NCI-H1092 treated with DMSO at 0.1 percent for 48 hours (cell line): ENCODE results near the gene SAG.

ENCODE experiments used
- DNase-seq: peaks from one replicate; lab custom pipeline; 2025; lab: John Stamatoyannopoulos, UW

SAG gene

GRCh38 chr2:233380995-233381637 is 73.5 kb downstream of the SAG start:
- DNase-seq = no peak

- DNase-seq = no peak
Measured at GRCh38 chr2:233381638-233381995, 74.0 kb downstream of the SAG start.

- DNase-seq = no peak
Measured at GRCh38 chr2:233384015-233384414, 76.4 kb downstream of the SAG start.

GRCh38 chr2:233384811-233385488 is 77.3 kb downstream of the SAG start:
- no peak for DNase-seq

GRCh38 chr2:233385489-233386044 is 78.0 kb downstream of the SAG start:
- no peak for DNase-seq

- DNase-seq = no peak
Measured at GRCh38 chr2:233386382-233387041, 78.9 kb downstream of the SAG start.

GRCh38 chr2:233387225-233387624 is 79.6 kb downstream of the SAG start:
- DNase-seq = no peak

GRCh38 chr2:233387667-233388528 is 80.3 kb downstream of the SAG start:
- DNase-seq = peak; percentile 62

GRCh38 chr2:233389601-233390125 is 82.0 kb downstream of the SAG start:
- DNase-seq = no peak

- no peak for DNase-seq
Measured at GRCh38 chr2:233395687-233396086, 88.1 kb downstream of the SAG start.
